Left ventricle myocardium inferior (tissue), 1 donor: Measurements from ENCODE around the gene RPS6KB2. TPM values are rescaled to one million over a fixed set of nuclear protein-coding genes. Genes with fewer than 3 reads are reported as not detected.

ENCODE experiments used
- DNase-seq: peaks from one replicate; pipeline ENCODE4 v3.0.0-alpha.2; 2020
- H3K27ac ChIP-seq: fragments of 200-600 bp; replicated peaks from 2 replicates; pipeline ENCODE4 v1.8.0; 2021
- H3K27me3 ChIP-seq: fragments of 200-600 bp; 2 replicates; pipeline ENCODE4 v1.8.0; 2021; ENCODE audit warnings: low read depth
- H3K36me3 ChIP-seq: fragments of 200-600 bp; 2 replicates; pipeline ENCODE4 v1.8.0; 2021
- H3K4me1 ChIP-seq: fragments of 200-600 bp; 2 replicates; pipeline ENCODE4 v1.8.0; 2021
- H3K4me3 ChIP-seq: fragments of 200-600 bp; 2 replicates; pipeline ENCODE4 v1.8.0; 2021; ENCODE audit warnings: mild to moderate bottlenecking, moderate library complexity
- H3K9me3 ChIP-seq: fragments of 200-600 bp; replicated peaks from 2 replicates; pipeline ENCODE4 v1.8.0; 2021
- intact Hi-C: fragments of 100-400 bp; cut with micrococcal nuclease; formaldehyde crosslinking; loops from one replicate; pipeline ENCODE4 v1.11.0; 2022
- total RNA-seq: library from RNA; stranded (reverse); fragmentation: NEBNext Ultra II Directional; extraction: Animal tissue kit (Norgen Biotek cat#: 25700); gene quantifications from one replicate; pipeline ENCODE4 v1.2.1, GENCODE V29; 2021
- TF ChIP-seq, protein P1 (sequence below): fragments of 200-600 bp; IDR thresholded peaks from 2 replicates; pipeline ENCODE4 v1.8.0; 2021; ENCODE audit warnings: antibody characterized with exemption, mild to moderate bottlenecking, borderline replicate concordance
- donor health status: DM: no; HTN: yes; CAD: no; lungs with severe emphysema.

RPS6KB2 gene
- total RNA-seq, 1 donor from 2014 or later: 21.3 TPM

DNA sequence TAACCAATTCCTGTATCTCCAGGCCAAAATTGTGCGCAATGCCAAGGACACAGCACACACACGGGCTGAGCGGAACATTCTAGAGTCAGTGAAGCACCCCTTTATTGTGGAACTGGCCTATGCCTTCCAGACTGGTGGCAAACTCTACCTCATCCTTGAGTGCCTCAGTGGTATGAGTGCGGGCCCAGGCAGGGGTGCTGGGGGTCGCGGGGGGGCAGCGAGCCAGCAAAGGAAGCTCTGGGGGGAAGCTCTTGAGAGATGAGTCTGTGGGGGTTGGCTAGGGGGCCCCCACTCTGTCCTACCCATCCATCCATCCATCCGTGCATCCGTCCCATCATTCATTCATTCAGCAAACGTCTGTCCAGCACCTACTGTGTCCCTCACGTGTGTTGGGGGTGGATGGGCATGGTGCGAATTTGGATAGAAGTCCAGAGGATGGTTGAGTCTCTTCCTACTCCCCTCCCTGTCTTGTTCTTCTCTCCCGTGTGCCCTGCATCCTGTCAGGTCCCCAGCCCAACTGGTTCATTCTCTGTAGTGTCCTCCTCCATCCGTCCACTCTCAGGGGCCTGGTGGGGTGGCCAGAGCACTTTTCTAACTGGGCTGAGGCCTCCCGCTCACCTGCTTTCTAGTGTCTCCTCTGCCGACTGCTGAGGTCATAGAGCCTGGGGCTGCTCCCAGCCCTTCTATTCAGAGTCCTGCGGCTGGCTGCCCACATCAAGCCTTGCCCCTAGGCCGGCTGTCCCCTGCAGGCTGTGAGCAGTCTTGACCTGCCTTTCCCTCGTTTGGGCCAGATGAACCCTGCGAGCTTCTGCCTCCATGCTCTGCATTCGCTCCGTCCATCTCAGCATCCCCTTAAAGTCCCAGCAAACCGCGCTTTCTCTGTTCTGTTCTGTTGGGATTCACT is 3.3 kb downstream of the RPS6KB2 start:
- H3K4me1 ChIP-seq: peaks cover 38% of the 10 kb centered on the region
- H3K27ac ChIP-seq: no peak overlapping the region
- TF ChIP-seq, protein P1, sequence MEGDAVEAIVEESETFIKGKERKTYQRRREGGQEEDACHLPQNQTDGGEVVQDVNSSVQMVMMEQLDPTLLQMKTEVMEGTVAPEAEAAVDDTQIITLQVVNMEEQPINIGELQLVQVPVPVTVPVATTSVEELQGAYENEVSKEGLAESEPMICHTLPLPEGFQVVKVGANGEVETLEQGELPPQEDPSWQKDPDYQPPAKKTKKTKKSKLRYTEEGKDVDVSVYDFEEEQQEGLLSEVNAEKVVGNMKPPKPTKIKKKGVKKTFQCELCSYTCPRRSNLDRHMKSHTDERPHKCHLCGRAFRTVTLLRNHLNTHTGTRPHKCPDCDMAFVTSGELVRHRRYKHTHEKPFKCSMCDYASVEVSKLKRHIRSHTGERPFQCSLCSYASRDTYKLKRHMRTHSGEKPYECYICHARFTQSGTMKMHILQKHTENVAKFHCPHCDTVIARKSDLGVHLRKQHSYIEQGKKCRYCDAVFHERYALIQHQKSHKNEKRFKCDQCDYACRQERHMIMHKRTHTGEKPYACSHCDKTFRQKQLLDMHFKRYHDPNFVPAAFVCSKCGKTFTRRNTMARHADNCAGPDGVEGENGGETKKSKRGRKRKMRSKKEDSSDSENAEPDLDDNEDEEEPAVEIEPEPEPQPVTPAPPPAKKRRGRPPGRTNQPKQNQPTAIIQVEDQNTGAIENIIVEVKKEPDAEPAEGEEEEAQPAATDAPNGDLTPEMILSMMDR: no peak
- H3K4me3 ChIP-seq: no peak overlapping the region
- intact Hi-C loops: no loop called here
- DNase-seq: no peak
- peaks cover 65% of the 10 kb centered on the region for H3K36me3 ChIP-seq
- H3K27me3 ChIP-seq: no peaks in the 10 kb centered on the region
- no peaks in the 10 kb centered on the region for H3K9me3 ChIP-seq

DNA sequence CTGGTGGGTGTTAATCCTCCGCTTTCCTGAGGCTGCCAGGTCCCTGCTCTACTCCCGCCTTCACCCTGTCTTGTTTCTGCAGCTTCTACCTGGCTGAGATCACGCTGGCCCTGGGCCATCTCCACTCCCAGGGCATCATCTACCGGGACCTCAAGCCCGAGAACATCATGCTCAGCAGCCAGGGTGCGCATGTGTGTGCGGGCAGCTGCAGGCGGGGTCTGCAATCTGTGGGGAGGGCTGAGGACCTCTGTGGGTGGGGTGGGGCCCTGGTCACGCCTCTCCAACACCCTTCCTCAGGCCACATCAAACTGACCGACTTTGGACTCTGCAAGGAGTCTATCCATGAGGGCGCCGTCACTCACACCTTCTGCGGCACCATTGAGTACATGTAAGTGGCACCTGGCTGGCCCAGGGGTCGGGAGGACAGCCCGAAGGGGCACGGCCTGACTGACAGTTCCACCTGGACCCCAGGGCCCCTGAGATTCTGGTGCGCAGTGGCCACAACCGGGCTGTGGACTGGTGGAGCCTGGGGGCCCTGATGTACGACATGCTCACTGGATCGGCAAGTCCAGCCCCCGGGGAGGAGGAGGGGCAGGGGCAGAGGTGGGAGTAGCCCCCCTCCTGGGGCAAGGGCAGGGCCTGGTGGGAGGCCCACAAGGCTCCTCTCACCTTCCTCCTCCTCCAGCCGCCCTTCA is 4.5 kb downstream of the RPS6KB2 start:
- intact Hi-C loops: no loop called here
- Histone ChIP-seq H3K4me3 (no peak overlapping the region), H3K36me3 (peaks cover 70% of the 10 kb centered on the region), H3K27me3 (no peaks in the 10 kb centered on the region), H3K4me1 (peaks cover 42% of the 10 kb centered on the region), H3K9me3 (no peaks in the 10 kb centered on the region), H3K27ac (no peak overlapping the region)
- TF ChIP-seq, protein P1: no peak
- DNase-seq: no peak

DNA sequence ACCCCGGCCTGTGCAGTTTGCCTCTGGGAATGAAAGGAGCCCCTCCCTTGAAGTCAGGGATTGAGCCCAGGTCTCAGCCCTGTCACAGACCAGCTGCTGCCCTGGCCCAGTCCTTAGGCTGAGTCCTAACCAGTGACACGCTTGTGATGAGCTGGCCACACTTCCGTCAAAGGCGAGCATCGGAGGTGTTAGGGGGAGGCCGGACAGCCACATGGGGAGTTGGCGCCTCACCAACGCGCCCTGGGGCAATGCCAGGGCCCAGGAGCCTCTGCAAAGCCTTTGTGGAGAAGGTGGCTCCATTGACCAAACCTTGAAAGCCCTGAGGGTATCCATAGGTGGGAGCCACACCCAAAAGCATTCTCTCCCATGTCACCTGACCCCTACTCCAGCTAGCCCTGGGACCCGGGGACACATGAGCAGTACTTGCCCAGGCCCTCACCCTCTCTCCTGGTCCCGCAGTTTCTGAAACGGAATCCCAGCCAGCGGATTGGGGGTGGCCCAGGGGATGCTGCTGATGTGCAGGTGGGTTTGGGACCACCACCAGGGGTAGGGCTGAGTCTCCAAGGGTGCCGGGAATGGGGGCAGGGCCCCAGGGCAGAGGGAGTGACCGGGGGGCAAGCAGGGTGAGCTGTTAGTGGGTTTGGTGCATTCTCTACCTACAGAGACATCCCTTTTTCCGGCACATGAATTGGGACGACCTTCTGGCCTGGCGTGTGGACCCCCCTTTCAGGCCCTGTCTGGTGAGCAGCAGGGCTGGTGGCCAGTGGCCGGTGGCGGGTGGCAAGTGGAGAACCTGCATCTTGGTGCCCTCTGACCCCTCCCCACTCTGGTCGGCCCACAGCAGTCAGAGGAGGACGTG is 5.5 kb downstream of the RPS6KB2 start:
- H3K4me3 ChIP-seq: no peak overlapping the region
- TF ChIP-seq, protein P1: no peak
- no peaks in the 10 kb centered on the region for H3K9me3 ChIP-seq
- intact Hi-C loops: no loop called here
- H3K4me1 ChIP-seq: peaks cover 34% of the 10 kb centered on the region
- no peak for DNase-seq
- H3K27me3 ChIP-seq: no peaks in the 10 kb centered on the region
- H3K27ac ChIP-seq: no peak overlapping the region
- H3K36me3 ChIP-seq: peaks cover 77% of the 10 kb centered on the region

DNA sequence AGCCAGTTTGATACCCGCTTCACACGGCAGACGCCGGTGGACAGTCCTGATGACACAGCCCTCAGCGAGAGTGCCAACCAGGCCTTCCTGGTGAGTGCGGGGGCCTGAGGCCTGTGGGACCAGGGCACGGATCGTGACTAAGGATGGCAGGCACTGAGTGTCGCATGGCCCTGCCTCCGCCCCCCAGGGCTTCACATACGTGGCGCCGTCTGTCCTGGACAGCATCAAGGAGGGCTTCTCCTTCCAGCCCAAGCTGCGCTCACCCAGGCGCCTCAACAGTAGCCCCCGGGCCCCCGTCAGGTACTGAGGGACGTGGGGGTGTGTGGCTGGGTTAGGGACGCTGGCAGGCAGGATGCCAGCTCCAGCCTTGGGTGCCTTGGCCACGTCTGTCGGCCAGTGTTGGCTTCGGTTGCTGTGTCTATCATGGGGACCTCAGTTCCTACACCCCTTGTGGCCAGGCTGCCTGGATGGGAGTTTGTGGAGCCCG is 6.1 kb downstream of the RPS6KB2 start:
- intact Hi-C loops: no loop called here
- TF ChIP-seq, protein P1: no peak
- peaks cover 77% of the 10 kb centered on the region for H3K36me3 ChIP-seq
- H3K9me3 ChIP-seq: no peaks in the 10 kb centered on the region
- H3K4me1 ChIP-seq: peaks cover 32% of the 10 kb centered on the region
- DNase-seq: no peak
- H3K27me3 ChIP-seq: no peaks in the 10 kb centered on the region
- no peak overlapping the region for H3K4me3 ChIP-seq
- no peak overlapping the region for H3K27ac ChIP-seq

DNA sequence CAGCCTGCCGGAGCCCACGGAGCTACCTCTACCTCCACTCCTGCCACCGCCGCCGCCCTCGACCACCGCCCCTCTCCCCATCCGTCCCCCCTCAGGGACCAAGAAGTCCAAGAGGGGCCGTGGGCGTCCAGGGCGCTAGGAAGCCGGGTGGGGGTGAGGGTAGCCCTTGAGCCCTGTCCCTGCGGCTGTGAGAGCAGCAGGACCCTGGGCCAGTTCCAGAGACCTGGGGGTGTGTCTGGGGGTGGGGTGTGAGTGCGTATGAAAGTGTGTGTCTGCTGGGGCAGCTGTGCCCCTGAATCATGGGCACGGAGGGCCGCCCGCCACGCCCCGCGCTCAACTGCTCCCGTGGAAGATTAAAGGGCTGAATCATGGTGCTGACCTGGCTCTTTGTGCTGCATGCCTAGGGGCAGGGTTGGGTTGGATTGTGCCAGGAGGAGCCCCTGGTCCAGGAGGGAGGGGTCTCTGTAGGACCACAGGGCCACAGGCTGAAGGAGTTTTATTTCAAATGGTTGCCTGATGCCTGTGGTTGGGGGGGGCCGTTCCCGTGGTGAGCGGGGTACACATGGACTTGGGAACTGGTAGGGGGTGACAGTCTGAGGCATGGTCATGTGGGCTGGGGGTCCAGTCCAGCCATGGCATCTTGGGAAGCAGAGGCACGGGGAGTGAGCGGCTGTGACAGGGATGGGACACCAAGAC is 6.9 kb downstream of the RPS6KB2 start:
- Histone ChIP-seq H3K4me3 (no peak overlapping the region), H3K27me3 (no peaks in the 10 kb centered on the region), H3K27ac (no peak overlapping the region), H3K9me3 (no peaks in the 10 kb centered on the region), H3K36me3 (peaks cover 73% of the 10 kb centered on the region), H3K4me1 (peaks cover 32% of the 10 kb centered on the region)
- DNase-seq: no peak
- TF ChIP-seq, protein P1: no peak
- intact Hi-C loops: no loop called here
